ENCODE data around the gene HUS1B. TPM values are rescaled to one million over a fixed set of nuclear protein-coding genes. Genes with fewer than 3 reads are reported as not detected.

HUS1B gene
- total RNA-seq, 2 experiments from 2014 or later, result 2.2 to 3.1 TPM

- H3K36me3 Mint-ChIP-seq (ENCODE audit: low read depth), result peaks cover 47% of the 10 kb centered on the region
- peaks cover 10% of the 10 kb centered on the region for H3K36me3 ChIP-seq (ENCODE audit: insufficient read depth, low read length)
- ChIA-PET POLR2A (interaction anchor here (0.7 kb wide), 1 partner anchor 93 kb away, joined by 3 read pairs; no protein-coding TSS in a partner anchor), CTCF (no interaction called here)
- no peak overlapping the region for H3K27ac Mint-ChIP-seq
- peaks cover 72% of the 10 kb centered on the region for H3K4me1 Mint-ChIP-seq (ENCODE audit: low read depth)
- H3K9me3 Mint-ChIP-seq, result no peaks in the 10 kb centered on the region
- no peak overlapping the region for H3K27ac ChIP-seq (ENCODE audit: low read depth in 1 of 2, low read length in 2 of 2)
- peaks cover 0 to 10% of the 10 kb centered on the region in 2 experiments for H3K9me3 ChIP-seq (ENCODE audit: control insufficient read depth in 1 of 2, insufficient read depth in 1 of 2, low read length in 2 of 2)
- H3K4me3 ChIP-seq (ENCODE audit: low read length), result no peak overlapping the region
- intact Hi-C loops (cut with DNase I, micrococcal nuclease), result no loop called here
- no peaks in the 10 kb centered on the region for H3K27me3 Mint-ChIP-seq
- H3K4me3 Mint-ChIP-seq, result no peak overlapping the region
- no peaks in the 10 kb centered on the region for H3K27me3 ChIP-seq (ENCODE audit: control insufficient read depth in 1 of 2, insufficient read depth in 2 of 2, low read length in 2 of 2)
- DNase-seq, result no peak
- TF ChIP-seq CTCF (IDR thresholded peaks at IDR 0.05), result no peak
- no peak for ATAC-seq (ENCODE audit: poor library complexity)
- peaks cover 8% of the 10 kb centered on the region for H3K4me1 ChIP-seq (ENCODE audit: insufficient read depth, low read length)
These were observed 1.3 kb upstream of the HUS1B start for GRCh38 chr6:658244-658643.

GRCh38 chr6:657743-658142 lies 843 bp upstream of the HUS1B start:
- Mint-ChIP-seq H3K9me3 (no peaks in the 10 kb centered on the region), H3K27me3 (no peaks in the 10 kb centered on the region), H3K27ac (no peak overlapping the region), H3K4me1 (ENCODE audit: low read depth) (peaks cover 72% of the 10 kb centered on the region), H3K36me3 (ENCODE audit: low read depth) (peaks cover 50% of the 10 kb centered on the region), H3K4me3 (no peak overlapping the region)
- intact Hi-C loops (cut with DNase I, micrococcal nuclease), result no loop called here
- no peak for TF ChIP-seq CTCF (IDR thresholded peaks at IDR 0.05)
- ATAC-seq (ENCODE audit: poor library complexity) (no peak), DNase-seq (no peak)
- ChIA-PET POLR2A (interaction anchor here (0.7 kb wide), 1 partner anchor 92 kb away, joined by 3 read pairs; no protein-coding TSS in a partner anchor), CTCF (interaction anchor here (0.7 kb wide), 1 partner anchor 16 kb away, joined by 3 read pairs; no protein-coding TSS in a partner anchor)
- peaks cover 10% of the 10 kb centered on the region for H3K36me3 ChIP-seq (ENCODE audit: insufficient read depth, low read length)
- H3K4me1 ChIP-seq (ENCODE audit: insufficient read depth, low read length), result peaks cover 8% of the 10 kb centered on the region
- no peaks in the 10 kb centered on the region for H3K27me3 ChIP-seq (ENCODE audit: control insufficient read depth in 1 of 2, insufficient read depth in 2 of 2, low read length in 2 of 2)
- peaks cover 0 to 10% of the 10 kb centered on the region in 2 experiments for H3K9me3 ChIP-seq (ENCODE audit: control insufficient read depth in 1 of 2, insufficient read depth in 1 of 2, low read length in 2 of 2)
- H3K4me3 ChIP-seq (ENCODE audit: low read length), result no peak overlapping the region
- no peak overlapping the region for H3K27ac ChIP-seq (ENCODE audit: low read depth in 1 of 2, low read length in 2 of 2)

- Mint-ChIP-seq H3K4me3 (no peak overlapping the region), H3K27me3 (no peaks in the 10 kb centered on the region), H3K27ac (no peak overlapping the region), H3K9me3 (no peaks in the 10 kb centered on the region), H3K4me1 (ENCODE audit: low read depth) (peaks cover 44% of the 10 kb centered on the region), H3K36me3 (ENCODE audit: low read depth) (peaks cover 49% of the 10 kb centered on the region)
- DNase-seq, result no peak
- no peak for TF ChIP-seq CTCF (IDR thresholded peaks at IDR 0.05)
- H3K36me3 ChIP-seq (ENCODE audit: insufficient read depth, low read length), result peaks cover 10% of the 10 kb centered on the region
- intact Hi-C loops (cut with DNase I, micrococcal nuclease), result no loop called here
- H3K4me1 ChIP-seq (ENCODE audit: insufficient read depth, low read length), result no peaks in the 10 kb centered on the region
- ChIA-PET POLR2A (no interaction called here), CTCF (no interaction called here)
- no peaks in the 10 kb centered on the region for H3K27me3 ChIP-seq (ENCODE audit: control insufficient read depth in 1 of 2, insufficient read depth in 2 of 2, low read length in 2 of 2)
- H3K27ac ChIP-seq (ENCODE audit: low read depth in 1 of 2, low read length in 2 of 2), result no peak overlapping the region
- ATAC-seq (ENCODE audit: poor library complexity), result no peak
- peaks cover 0 to 10% of the 10 kb centered on the region in 2 experiments for H3K9me3 ChIP-seq (ENCODE audit: control insufficient read depth in 1 of 2, insufficient read depth in 1 of 2, low read length in 2 of 2)
- H3K4me3 ChIP-seq (ENCODE audit: low read length), result no peak overlapping the region
These were observed 2.8 kb downstream of the HUS1B start for GRCh38 chr6:654136-654535.

Measured in CD4-positive, alpha-beta T cell (primary cell).